C4-2B (cell line): ENCODE results near the gene KCNN1.

Experiments used
- ZFX ChIP-seq: fragments of 450-650 bp; IDR thresholded peaks from 2 replicates; pipeline ENCODE4 v1.6.1; 2017
- TF ChIP-seq, protein P1 (sequence below): fragments of 450-650 bp; conservative IDR thresholded peaks from 2 replicates; pipeline ENCODE4 v1.5.1; 2017; ENCODE audit warnings: mild to moderate bottlenecking

DNA sequence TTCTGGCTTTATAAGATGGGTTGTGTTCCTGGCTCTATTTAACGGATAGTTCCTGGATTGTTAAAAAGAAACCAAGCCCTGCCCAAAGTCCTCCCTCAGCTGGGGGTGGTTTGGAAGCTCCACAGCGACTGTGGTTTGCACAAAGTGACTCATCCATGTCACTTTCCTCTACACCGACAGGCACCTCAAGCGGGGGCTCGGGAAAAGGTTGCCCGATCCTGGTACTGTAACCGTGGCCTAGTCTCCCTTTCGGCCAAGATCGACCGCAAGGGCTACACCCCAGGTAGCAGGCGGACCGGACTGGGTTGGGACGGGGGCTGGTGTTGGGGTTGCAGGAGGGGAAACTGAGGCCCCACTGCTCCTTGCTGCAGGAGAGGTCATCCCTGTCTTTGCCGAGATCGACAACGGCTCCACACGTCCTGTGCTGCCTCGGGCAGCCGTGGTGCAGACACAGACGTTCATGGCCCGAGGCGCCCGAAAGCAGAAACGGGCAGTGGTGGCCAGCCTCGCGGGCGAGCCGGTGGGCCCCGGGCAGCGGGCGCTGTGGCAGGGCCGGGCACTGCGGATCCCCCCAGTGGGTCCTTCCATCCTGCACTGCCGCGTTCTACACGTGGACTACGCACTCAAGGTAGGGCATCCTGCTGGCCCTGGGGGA lies 42.6 kb downstream of the KCNN1 start:
- TF ChIP-seq, protein P1, sequence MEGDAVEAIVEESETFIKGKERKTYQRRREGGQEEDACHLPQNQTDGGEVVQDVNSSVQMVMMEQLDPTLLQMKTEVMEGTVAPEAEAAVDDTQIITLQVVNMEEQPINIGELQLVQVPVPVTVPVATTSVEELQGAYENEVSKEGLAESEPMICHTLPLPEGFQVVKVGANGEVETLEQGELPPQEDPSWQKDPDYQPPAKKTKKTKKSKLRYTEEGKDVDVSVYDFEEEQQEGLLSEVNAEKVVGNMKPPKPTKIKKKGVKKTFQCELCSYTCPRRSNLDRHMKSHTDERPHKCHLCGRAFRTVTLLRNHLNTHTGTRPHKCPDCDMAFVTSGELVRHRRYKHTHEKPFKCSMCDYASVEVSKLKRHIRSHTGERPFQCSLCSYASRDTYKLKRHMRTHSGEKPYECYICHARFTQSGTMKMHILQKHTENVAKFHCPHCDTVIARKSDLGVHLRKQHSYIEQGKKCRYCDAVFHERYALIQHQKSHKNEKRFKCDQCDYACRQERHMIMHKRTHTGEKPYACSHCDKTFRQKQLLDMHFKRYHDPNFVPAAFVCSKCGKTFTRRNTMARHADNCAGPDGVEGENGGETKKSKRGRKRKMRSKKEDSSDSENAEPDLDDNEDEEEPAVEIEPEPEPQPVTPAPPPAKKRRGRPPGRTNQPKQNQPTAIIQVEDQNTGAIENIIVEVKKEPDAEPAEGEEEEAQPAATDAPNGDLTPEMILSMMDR, result no peak
- no peak for TF ChIP-seq ZFX
